ENCODE data around the gene PDPR.

PDPR gene

GRCh38 chr16:70157477-70158260, 43.5 kb downstream of the PDPR start:
- peaks cover 25% of the 10 kb centered on the region for H3K36me3 Mint-ChIP-seq (ENCODE audit: low read depth)
- H3K9me3 Mint-ChIP-seq = no peaks in the 10 kb centered on the region
- no peaks in the 10 kb centered on the region for H3K4me1 Mint-ChIP-seq
- no peaks in the 10 kb centered on the region for H3K27me3 Mint-ChIP-seq (ENCODE audit: low read depth)
- H3K27ac Mint-ChIP-seq = no peak overlapping the region
- TF ChIP-seq CTCF (IDR thresholded peaks at IDR 0.05; ENCODE audit: unreplicated experiment in 3 of 3) = no peak
- no peak overlapping the region for H3K4me3 Mint-ChIP-seq

GRCh38 chr16:70158261-70158939, 44.3 kb downstream of the PDPR start:
- Mint-ChIP-seq H3K36me3 (ENCODE audit: low read depth) (peaks cover 18% of the 10 kb centered on the region), H3K9me3 (no peaks in the 10 kb centered on the region), H3K27me3 (ENCODE audit: low read depth) (no peaks in the 10 kb centered on the region), H3K4me3 (no peak overlapping the region), H3K27ac (no peak overlapping the region), H3K4me1 (no peaks in the 10 kb centered on the region)
- no peak for TF ChIP-seq CTCF (IDR thresholded peaks at IDR 0.05; ENCODE audit: unreplicated experiment in 3 of 3)

- no peak for TF ChIP-seq CTCF (IDR thresholded peaks at IDR 0.05; ENCODE audit: unreplicated experiment in 3 of 3)
- Mint-ChIP-seq H3K9me3 (no peaks in the 10 kb centered on the region), H3K36me3 (ENCODE audit: low read depth) (peaks cover 8% of the 10 kb centered on the region), H3K4me1 (no peaks in the 10 kb centered on the region), H3K4me3 (no peak overlapping the region), H3K27me3 (ENCODE audit: low read depth) (no peaks in the 10 kb centered on the region), H3K27ac (no peak overlapping the region)
Measured at GRCh38 chr16:70159355-70160348, 45.5 kb downstream of the PDPR start.

GRCh38 chr16:70160388-70160787, 46.3 kb downstream of the PDPR start:
- Mint-ChIP-seq H3K27ac (no peak overlapping the region), H3K36me3 (ENCODE audit: low read depth) (peaks cover 8% of the 10 kb centered on the region), H3K9me3 (no peaks in the 10 kb centered on the region), H3K27me3 (ENCODE audit: low read depth) (no peaks in the 10 kb centered on the region), H3K4me1 (peaks cover 4% of the 10 kb centered on the region), H3K4me3 (no peak overlapping the region)
- no peak for TF ChIP-seq CTCF (IDR thresholded peaks at IDR 0.05; ENCODE audit: unreplicated experiment in 3 of 3)

GRCh38 chr16:70160821-70161220, 46.7 kb downstream of the PDPR start:
- no peak overlapping the region for H3K4me3 Mint-ChIP-seq
- H3K4me1 Mint-ChIP-seq = peaks cover 4% of the 10 kb centered on the region
- peaks cover 8% of the 10 kb centered on the region for H3K36me3 Mint-ChIP-seq (ENCODE audit: low read depth)
- TF ChIP-seq CTCF (IDR thresholded peaks at IDR 0.05; ENCODE audit: unreplicated experiment in 3 of 3) = no peak
- H3K27me3 Mint-ChIP-seq (ENCODE audit: low read depth) = no peaks in the 10 kb centered on the region
- no peaks in the 10 kb centered on the region for H3K9me3 Mint-ChIP-seq
- no peak overlapping the region for H3K27ac Mint-ChIP-seq

Measured in nephron (organoid).